HCT116 (cell line): ENCODE results near the gene CHAF1A. TPM values are rescaled to one million over a fixed set of nuclear protein-coding genes. Genes with fewer than 3 reads are reported as not detected.

Experiments used
- ATAC-seq: fragments of 200-7000 bp; cut with Tn5 transposase; 2 replicates; pipeline ENCODE4 v1.9.1; 2020; ENCODE audit warnings: mild to moderate bottlenecking, moderate library complexity
- BruUV-seq: library from RNA; stranded (reverse); fragments of 400-500 nt; replicated peaks from 2 replicates; lab custom pipeline; 2021; lab: Mats Ljungman, UMichigan
- CTCF ChIA-PET: fragments of 300-600 bp; sonication (Branson Sonifier 250); formaldehyde crosslinking; loops from one replicate; lab custom pipeline; 2021; ENCODE audit warnings: antibody characterized with exemption; lab: Charles Lee
- POLR2A ChIA-PET: fragments of 300-600, 350-600 bp; sonication (Branson Sonifier 250); formaldehyde crosslinking; loops from one replicate; lab custom pipeline; 2021; ENCODE audit warnings: antibody characterized with exemption; lab: Charles Lee
- RAD21 ChIA-PET, 2 experiments: fragments of 300-600 bp; sonication (Branson Sonifier 250); formaldehyde crosslinking; loops; one replicate each; lab custom pipeline; 2023; ENCODE audit warnings: low total read pairs in 2 of 2; ENCODE audit not compliant: uncharacterized antibody in 2 of 2, unreplicated experiment in 2 of 2, low non-redundant PET in 1 of 2; lab: Charles Lee
- DNase-seq: peaks from one replicate; pipeline ENCODE4 v3.0.0-alpha.2; 2010; ENCODE audit warnings: low read depth, low spot score
- H2AFZ ChIP-seq: fragments of 200-600 bp; shearing (Covaris generic), sonication (generic); 2 replicates; pipeline ENCODE4 v1.6.1; 2017; ENCODE audit warnings: low read depth, mixed run types, mixed read lengths, antibody characterized with exemption, low read length; ENCODE audit not compliant: poor library complexity, severe bottlenecking
- H3K27ac ChIP-seq: 2 replicates; pipeline ENCODE4 v1.5.1; 2012; ENCODE audit warnings: low read depth, low read length
- H3K27me3 ChIP-seq: fragments of 200-600 bp; sonication (generic); 2 replicates; pipeline ENCODE4 v1.6.1; 2016; ENCODE audit warnings: mixed run types, low read length, mixed read lengths; ENCODE audit not compliant: insufficient read depth
- H3K36me3 ChIP-seq, 2 experiments: fragments of 200-500 bp in 1 of 2; fragments of 200-600 bp in 1 of 2; sonication (Bioruptor generic) in 1 of 2; sonication (generic) in 1 of 2; 2 replicates each; pipeline versions ENCODE4 v1.5.1 to v1.6.1; 2014 to 2016; ENCODE audit warnings: low read length in 2 of 2, inconsistent platforms in 1 of 2, mixed read lengths in 1 of 2, mixed run types in 1 of 2; ENCODE audit not compliant: insufficient read depth in 2 of 2, control insufficient read depth in 1 of 2
- H3K4me1 ChIP-seq, 2 experiments: fragments of 200-600 bp in 1 of 2; sonication (generic) in 1 of 2; 2 replicates each; pipeline versions ENCODE4 v1.5.1 to v1.6.1; 2012 to 2017; ENCODE audit warnings: low read length in 2 of 2, inconsistent platforms in 1 of 2, mild to moderate bottlenecking in 1 of 2, mixed read lengths in 1 of 2, mixed run types in 1 of 2, moderate library complexity in 1 of 2; ENCODE audit not compliant: insufficient read depth in 2 of 2, control insufficient read depth in 1 of 2
- H3K4me2 ChIP-seq: fragments of 200-600 bp; sonication (generic); 2 replicates; pipeline ENCODE4 v1.6.1; 2017; ENCODE audit warnings: mixed run types, low read length, mixed read lengths
- H3K4me3 ChIP-seq, 2 experiments: fragments of 200-600 bp in 1 of 2; sonication (generic) in 1 of 2; replicated peaks in 1 of 2; 2 replicates each; pipeline ENCODE4 v1.5.1; 2011 to 2016; ENCODE audit warnings: low read length in 2 of 2, control low read depth in 1 of 2, low read depth in 1 of 2, mild to moderate bottlenecking in 1 of 2, mixed read lengths in 1 of 2, mixed run types in 1 of 2
- H3K79me2 ChIP-seq: fragments of 200-600 bp; sonication (generic); 2 replicates; pipeline ENCODE4 v1.6.1; 2017; ENCODE audit warnings: mild to moderate bottlenecking, mixed run types, low read length, moderate library complexity, mixed read lengths; ENCODE audit not compliant: insufficient read depth
- H3K9ac ChIP-seq: fragments of 200-600 bp; sonication (generic); 2 replicates; pipeline ENCODE4 v1.6.1; 2016; ENCODE audit warnings: low read length, mixed read lengths
- H3K9me2 ChIP-seq: fragments of 200-600 bp; sonication (generic), shearing (Covaris generic); 2 replicates; pipeline ENCODE4 v1.6.1; 2017; ENCODE audit warnings: mixed run types, mild to moderate bottlenecking, moderate library complexity; ENCODE audit not compliant: insufficient read depth
- H3K9me3 ChIP-seq, 2 experiments: fragments of 200-500 bp in 1 of 2; fragments of 200-600 bp in 1 of 2; sonication (Bioruptor generic) in 1 of 2; sonication (generic) in 1 of 2; 2 replicates each; pipeline ENCODE4 v1.6.1; 2014 to 2017; ENCODE audit warnings: low read length in 2 of 2, mixed read lengths in 2 of 2, inconsistent platforms in 1 of 2, low read depth in 1 of 2, mild to moderate bottlenecking in 1 of 2, mixed run types in 1 of 2, moderate library complexity in 1 of 2; ENCODE audit not compliant: control insufficient read depth in 1 of 2, insufficient read depth in 1 of 2
- H4K20me1 ChIP-seq: fragments of 200-600 bp; sonication (generic), shearing (Covaris generic); 2 replicates; pipeline ENCODE4 v1.6.1; 2017; ENCODE audit warnings: mixed run types, mild to moderate bottlenecking, moderate library complexity; ENCODE audit not compliant: insufficient read depth
- CEBPB ChIP-seq: IDR thresholded peaks from 2 replicates; pipeline ENCODE4 v1.6.1; 2012; ENCODE audit warnings: low read depth
- EGR1 ChIP-seq: IDR thresholded peaks from 2 replicates; pipeline ENCODE4 v1.6.1; 2012; ENCODE audit warnings: low read depth
- ELF1 ChIP-seq: IDR thresholded peaks from 2 replicates; pipeline ENCODE4 v1.6.1; 2012; ENCODE audit warnings: low read depth, borderline replicate concordance
- EZH2 ChIP-seq: fragments of 200-600 bp; sonication (generic); IDR thresholded peaks from 2 replicates; pipeline ENCODE4 v1.6.1; 2017; ENCODE audit warnings: antibody characterized with exemption, mixed run types
- EZH2phosphoT487 ChIP-seq: fragments of 200-600 bp; IDR thresholded peaks from 2 replicates; pipeline ENCODE4 v1.6.1; 2018; ENCODE audit warnings: antibody characterized with exemption, borderline replicate concordance
- JUND ChIP-seq: IDR thresholded peaks from 2 replicates; pipeline ENCODE4 v1.6.1; 2012
- POLR2A ChIP-seq: IDR thresholded peaks from 2 replicates; pipeline ENCODE4 v1.7.0; 2011; ENCODE audit warnings: borderline replicate concordance; ENCODE audit not compliant: insufficient read depth, insufficient read length; ENCODE audit errors: extremely low read depth
- SIN3A ChIP-seq: IDR thresholded peaks from 2 replicates; pipeline ENCODE4 v1.6.1; 2012; ENCODE audit warnings: low read depth
- SP1 ChIP-seq: IDR thresholded peaks from 2 replicates; pipeline ENCODE4 v1.6.1; 2012; ENCODE audit warnings: low read depth
- SRF ChIP-seq: IDR thresholded peaks from 2 replicates; pipeline ENCODE4 v1.6.1; 2012; ENCODE audit warnings: low read depth
- TCF7L2 ChIP-seq: IDR thresholded peaks from 2 replicates; pipeline ENCODE4 v1.7.0; 2011; ENCODE audit warnings: borderline replicate concordance, inconsistent platforms; ENCODE audit not compliant: insufficient read depth, insufficient read length; ENCODE audit errors: extremely low read depth
- YY1 ChIP-seq: IDR thresholded peaks from 2 replicates; pipeline ENCODE4 v1.6.1; 2011; ENCODE audit warnings: low read length, low read depth, moderate library complexity, mild to moderate bottlenecking; ENCODE audit not compliant: insufficient replicate concordance; ENCODE audit errors: extremely low read depth
- ZFX ChIP-seq: fragments of 450-650 bp; IDR thresholded peaks from 2 replicates; pipeline ENCODE4 v1.6.1; 2017
- ZNF274 ChIP-seq: fragments of 200-500 bp; sonication (Bioruptor generic); IDR thresholded peaks from 2 replicates; pipeline ENCODE4 v1.6.1; 2014; ENCODE audit warnings: mild to moderate bottlenecking, low read depth, low read length, inconsistent platforms
- intact Hi-C: fragments of 100-400 bp; cut with micrococcal nuclease; formaldehyde crosslinking; loops from 2 replicates; pipeline ENCODE4 v1.10.0; 2022
- total RNA-seq: library from RNA; stranded (reverse); gene quantifications from one replicate; pipeline ENCODE4 v1.2.1, GENCODE V29; 2021; ENCODE audit not compliant: unreplicated experiment
- TF ChIP-seq, protein P1 (sequence below): IDR thresholded peaks from 2 replicates; pipeline ENCODE4 v1.6.1; 2012
- TF ChIP-seq, protein P2 (sequence below): IDR thresholded peaks from 2 replicates; pipeline ENCODE4 v1.6.1; 2012; ENCODE audit warnings: low read depth
- TF ChIP-seq, protein P3 (sequence below), 3 experiments: fragments of 200-600 bp in 1 of 3; sonication (generic) in 1 of 3; IDR thresholded peaks in 2 of 3; conservative IDR thresholded peaks in 1 of 3; 2 replicates each; pipeline ENCODE4 v1.5.1; 2012 to 2017; ENCODE audit warnings: low read depth in 2 of 3, low read length in 2 of 3, antibody characterized with exemption in 1 of 3, borderline replicate concordance in 1 of 3, control low read depth in 1 of 3, mild to moderate bottlenecking in 1 of 3, mixed read lengths in 1 of 3, mixed run types in 1 of 3, moderate library complexity in 1 of 3; ENCODE audit not compliant: insufficient read depth in 1 of 3
- TF ChIP-seq, protein P4 (sequence below): IDR thresholded peaks from 2 replicates; pipeline ENCODE4 v1.6.1; 2012
- TF ChIP-seq, protein P5 (sequence below): IDR thresholded peaks from 2 replicates; pipeline ENCODE4 v1.6.1; 2011; ENCODE audit warnings: mild to moderate bottlenecking, low read length, moderate library complexity; ENCODE audit not compliant: insufficient replicate concordance; ENCODE audit errors: extremely low read depth

Gene CHAF1A
- total RNA-seq, 1 experiment from 2014 or later = 69.9 TPM

DNA sequence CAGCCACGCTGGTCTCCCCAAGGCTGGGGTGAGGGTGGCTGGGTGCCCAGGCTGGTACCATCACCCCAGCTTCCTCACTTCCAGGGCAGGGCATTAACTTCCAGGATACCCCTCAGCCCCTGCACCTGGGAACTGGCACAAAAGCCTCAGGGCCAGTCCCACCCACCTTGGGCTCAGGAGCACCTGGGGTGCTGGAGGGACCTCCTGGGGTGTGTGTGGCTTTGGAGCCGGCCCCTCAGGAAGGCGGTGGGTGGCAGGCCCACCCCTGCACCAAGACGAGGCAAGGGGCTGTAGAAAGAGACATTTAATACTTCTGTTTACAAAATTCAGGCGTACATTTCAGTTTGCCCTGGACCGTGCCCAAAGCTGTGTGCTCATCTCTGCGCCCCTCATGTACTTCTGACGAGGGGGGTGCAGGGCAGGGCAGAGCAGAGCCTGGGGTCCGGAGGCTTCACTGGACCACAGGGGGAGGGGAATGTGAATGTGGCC, 42.3 kb upstream of the CHAF1A start:
- Histone ChIP-seq H3K27ac (peak overlapping the region; percentile 47), H3K27me3 (no peaks in the 10 kb centered on the region), H3K4me2 (no peak overlapping the region), H4K20me1 (no peaks in the 10 kb centered on the region), H3K9me2 (no peaks in the 10 kb centered on the region), H3K36me3 (peaks cover 5 to 11% of the 10 kb centered on the region in 2 experiments; a peak in 2 of 4 replicates), H3K4me1 (peaks cover 6 to 23% of the 10 kb centered on the region in 2 experiments; a peak in 3 of 4 replicates), H3K9ac (no peak overlapping the region), H3K9me3 (no peaks in the 10 kb centered on the region), H3K79me2 (no peaks in the 10 kb centered on the region), H3K4me3 (no peak overlapping the region), H2AFZ (no peak overlapping the region)
- RAD21 ChIA-PET = no interaction called here
- intact Hi-C loops = loop anchor here (5.0 kb wide), 1 partner anchor 42 kb away; the partner anchor contains the start of genes CHAF1A and SH3GL1
- POLR2A ChIA-PET = no interaction called here
- TF ChIP-seq ZNF274 = no peak
- TF ChIP-seq EGR1 = no peak
- TF ChIP-seq ZFX = no peak
- TF ChIP-seq SRF = no peak
- TF ChIP-seq EZH2phosphoT487 = no peak
- TF ChIP-seq, protein P1, sequence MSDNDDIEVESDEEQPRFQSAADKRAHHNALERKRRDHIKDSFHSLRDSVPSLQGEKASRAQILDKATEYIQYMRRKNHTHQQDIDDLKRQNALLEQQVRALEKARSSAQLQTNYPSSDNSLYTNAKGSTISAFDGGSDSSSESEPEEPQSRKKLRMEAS = no peak
- no peak for TF ChIP-seq JUND
- TF ChIP-seq EZH2 = no peak
- TF ChIP-seq SIN3A = no peak
- TF ChIP-seq, protein P2, sequence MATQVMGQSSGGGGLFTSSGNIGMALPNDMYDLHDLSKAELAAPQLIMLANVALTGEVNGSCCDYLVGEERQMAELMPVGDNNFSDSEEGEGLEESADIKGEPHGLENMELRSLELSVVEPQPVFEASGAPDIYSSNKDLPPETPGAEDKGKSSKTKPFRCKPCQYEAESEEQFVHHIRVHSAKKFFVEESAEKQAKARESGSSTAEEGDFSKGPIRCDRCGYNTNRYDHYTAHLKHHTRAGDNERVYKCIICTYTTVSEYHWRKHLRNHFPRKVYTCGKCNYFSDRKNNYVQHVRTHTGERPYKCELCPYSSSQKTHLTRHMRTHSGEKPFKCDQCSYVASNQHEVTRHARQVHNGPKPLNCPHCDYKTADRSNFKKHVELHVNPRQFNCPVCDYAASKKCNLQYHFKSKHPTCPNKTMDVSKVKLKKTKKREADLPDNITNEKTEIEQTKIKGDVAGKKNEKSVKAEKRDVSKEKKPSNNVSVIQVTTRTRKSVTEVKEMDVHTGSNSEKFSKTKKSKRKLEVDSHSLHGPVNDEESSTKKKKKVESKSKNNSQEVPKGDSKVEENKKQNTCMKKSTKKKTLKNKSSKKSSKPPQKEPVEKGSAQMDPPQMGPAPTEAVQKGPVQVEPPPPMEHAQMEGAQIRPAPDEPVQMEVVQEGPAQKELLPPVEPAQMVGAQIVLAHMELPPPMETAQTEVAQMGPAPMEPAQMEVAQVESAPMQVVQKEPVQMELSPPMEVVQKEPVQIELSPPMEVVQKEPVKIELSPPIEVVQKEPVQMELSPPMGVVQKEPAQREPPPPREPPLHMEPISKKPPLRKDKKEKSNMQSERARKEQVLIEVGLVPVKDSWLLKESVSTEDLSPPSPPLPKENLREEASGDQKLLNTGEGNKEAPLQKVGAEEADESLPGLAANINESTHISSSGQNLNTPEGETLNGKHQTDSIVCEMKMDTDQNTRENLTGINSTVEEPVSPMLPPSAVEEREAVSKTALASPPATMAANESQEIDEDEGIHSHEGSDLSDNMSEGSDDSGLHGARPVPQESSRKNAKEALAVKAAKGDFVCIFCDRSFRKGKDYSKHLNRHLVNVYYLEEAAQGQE = no peak
- TF ChIP-seq, protein P3, sequence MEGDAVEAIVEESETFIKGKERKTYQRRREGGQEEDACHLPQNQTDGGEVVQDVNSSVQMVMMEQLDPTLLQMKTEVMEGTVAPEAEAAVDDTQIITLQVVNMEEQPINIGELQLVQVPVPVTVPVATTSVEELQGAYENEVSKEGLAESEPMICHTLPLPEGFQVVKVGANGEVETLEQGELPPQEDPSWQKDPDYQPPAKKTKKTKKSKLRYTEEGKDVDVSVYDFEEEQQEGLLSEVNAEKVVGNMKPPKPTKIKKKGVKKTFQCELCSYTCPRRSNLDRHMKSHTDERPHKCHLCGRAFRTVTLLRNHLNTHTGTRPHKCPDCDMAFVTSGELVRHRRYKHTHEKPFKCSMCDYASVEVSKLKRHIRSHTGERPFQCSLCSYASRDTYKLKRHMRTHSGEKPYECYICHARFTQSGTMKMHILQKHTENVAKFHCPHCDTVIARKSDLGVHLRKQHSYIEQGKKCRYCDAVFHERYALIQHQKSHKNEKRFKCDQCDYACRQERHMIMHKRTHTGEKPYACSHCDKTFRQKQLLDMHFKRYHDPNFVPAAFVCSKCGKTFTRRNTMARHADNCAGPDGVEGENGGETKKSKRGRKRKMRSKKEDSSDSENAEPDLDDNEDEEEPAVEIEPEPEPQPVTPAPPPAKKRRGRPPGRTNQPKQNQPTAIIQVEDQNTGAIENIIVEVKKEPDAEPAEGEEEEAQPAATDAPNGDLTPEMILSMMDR (IDR thresholded peaks at IDR 0.05 in 2 of 3, conservative IDR thresholded peaks at IDR 0.05 in 1 of 3; ENCODE audit: borderline replicate concordance in 1 of 3, insufficient read depth in 1 of 3, low read depth in 2 of 3, low read length in 2 of 3) = no peak
- TF ChIP-seq POLR2A = no peak
- TF ChIP-seq, protein P4, sequence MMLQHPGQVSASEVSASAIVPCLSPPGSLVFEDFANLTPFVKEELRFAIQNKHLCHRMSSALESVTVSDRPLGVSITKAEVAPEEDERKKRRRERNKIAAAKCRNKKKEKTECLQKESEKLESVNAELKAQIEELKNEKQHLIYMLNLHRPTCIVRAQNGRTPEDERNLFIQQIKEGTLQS = no peak
- no peak for TF ChIP-seq TCF7L2
- TF ChIP-seq YY1 = no peak
- TF ChIP-seq, protein P5, sequence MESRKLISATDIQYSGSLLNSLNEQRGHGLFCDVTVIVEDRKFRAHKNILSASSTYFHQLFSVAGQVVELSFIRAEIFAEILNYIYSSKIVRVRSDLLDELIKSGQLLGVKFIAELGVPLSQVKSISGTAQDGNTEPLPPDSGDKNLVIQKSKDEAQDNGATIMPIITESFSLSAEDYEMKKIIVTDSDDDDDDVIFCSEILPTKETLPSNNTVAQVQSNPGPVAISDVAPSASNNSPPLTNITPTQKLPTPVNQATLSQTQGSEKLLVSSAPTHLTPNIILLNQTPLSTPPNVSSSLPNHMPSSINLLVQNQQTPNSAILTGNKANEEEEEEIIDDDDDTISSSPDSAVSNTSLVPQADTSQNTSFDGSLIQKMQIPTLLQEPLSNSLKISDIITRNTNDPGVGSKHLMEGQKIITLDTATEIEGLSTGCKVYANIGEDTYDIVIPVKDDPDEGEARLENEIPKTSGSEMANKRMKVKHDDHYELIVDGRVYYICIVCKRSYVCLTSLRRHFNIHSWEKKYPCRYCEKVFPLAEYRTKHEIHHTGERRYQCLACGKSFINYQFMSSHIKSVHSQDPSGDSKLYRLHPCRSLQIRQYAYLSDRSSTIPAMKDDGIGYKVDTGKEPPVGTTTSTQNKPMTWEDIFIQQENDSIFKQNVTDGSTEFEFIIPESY = no peak
- TF ChIP-seq CEBPB = no peak
- TF ChIP-seq SP1 = no peak
- no peak for TF ChIP-seq ELF1
- CTCF ChIA-PET = no interaction called here
- ATAC-seq (no peak), DNase-seq (no peak)
- no TSS peak for BruUV-seq
